ENCODE data around the gene SELPLG.

DNA sequence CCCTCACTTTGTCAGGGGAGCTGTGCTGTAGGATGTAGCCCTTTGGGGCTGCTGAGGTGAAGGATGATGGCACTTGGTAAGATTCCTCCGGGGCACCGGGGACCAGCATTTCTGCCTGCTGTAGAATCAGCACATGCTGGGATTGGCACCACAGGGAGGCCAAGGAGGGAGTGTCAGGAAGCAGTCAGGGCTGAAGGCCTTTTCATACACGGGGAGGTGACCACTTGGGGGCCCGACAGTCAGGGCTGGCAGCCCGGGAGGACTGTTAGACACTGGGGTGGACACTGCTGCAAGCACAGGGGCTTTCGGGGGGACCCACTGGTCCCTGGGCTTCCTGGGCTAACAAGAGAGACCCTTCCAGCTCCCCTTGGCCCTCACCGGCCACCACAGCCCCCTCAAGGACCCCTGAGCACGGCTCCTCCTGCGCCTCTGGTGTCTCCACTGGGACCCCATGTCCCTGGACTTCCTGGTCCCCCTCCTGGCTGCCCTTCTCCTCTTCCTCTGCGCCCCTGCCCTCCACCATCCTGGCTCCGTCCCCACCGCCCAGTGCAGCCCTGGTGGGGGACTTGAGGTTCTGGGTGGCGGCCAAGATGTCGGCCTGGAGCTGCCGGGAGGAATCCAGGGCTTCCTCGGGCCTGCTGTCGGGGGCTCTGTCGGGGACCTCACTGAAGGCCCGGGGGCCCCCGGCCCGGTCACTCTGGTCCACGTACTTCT, 42.3 kb downstream of the SELPLG start:
- TF ChIP-seq, protein P1, sequence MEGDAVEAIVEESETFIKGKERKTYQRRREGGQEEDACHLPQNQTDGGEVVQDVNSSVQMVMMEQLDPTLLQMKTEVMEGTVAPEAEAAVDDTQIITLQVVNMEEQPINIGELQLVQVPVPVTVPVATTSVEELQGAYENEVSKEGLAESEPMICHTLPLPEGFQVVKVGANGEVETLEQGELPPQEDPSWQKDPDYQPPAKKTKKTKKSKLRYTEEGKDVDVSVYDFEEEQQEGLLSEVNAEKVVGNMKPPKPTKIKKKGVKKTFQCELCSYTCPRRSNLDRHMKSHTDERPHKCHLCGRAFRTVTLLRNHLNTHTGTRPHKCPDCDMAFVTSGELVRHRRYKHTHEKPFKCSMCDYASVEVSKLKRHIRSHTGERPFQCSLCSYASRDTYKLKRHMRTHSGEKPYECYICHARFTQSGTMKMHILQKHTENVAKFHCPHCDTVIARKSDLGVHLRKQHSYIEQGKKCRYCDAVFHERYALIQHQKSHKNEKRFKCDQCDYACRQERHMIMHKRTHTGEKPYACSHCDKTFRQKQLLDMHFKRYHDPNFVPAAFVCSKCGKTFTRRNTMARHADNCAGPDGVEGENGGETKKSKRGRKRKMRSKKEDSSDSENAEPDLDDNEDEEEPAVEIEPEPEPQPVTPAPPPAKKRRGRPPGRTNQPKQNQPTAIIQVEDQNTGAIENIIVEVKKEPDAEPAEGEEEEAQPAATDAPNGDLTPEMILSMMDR (IDR thresholded peaks at IDR 0.05; ENCODE audit: borderline replicate concordance, extremely low read depth, low read length, poor library complexity, severe bottlenecking) = no peak
- no peak for TF ChIP-seq EZH2 (IDR thresholded peaks at IDR 0.05; ENCODE audit: borderline replicate concordance, low read depth, low read length, severe bottlenecking)
